GM23338 (cell line): ENCODE measurements around the gene MYO18B. TPM values are rescaled to one million over a fixed set of nuclear protein-coding genes. Genes with fewer than 3 reads are reported as not detected.

Experiments
- ATAC-seq: fragments of 200-7000 bp; cut with Tn5 transposase; 3 replicates; pipeline ENCODE4 v1.9.1; 2020
- DNase-seq: peaks from one replicate; pipeline ENCODE4 v3.0.0-alpha.2; 2015; ENCODE audit warnings: low spot score
- H2AFZ ChIP-seq: fragments of 200-600 bp; sonication (generic); 2 replicates; pipeline ENCODE4 v1.8.0; 2016; ENCODE audit warnings: antibody characterized with exemption, mild to moderate bottlenecking, moderate library complexity
- H3F3A ChIP-seq: fragments of 200-600 bp; sonication (generic); replicated peaks from 2 replicates; pipeline ENCODE4 v1.8.0; 2017; ENCODE audit warnings: antibody characterized with exemption, mixed run types, low read depth
- H3K27ac ChIP-seq: fragments of 200-600 bp; sonication (generic); 2 replicates; pipeline ENCODE4 v1.6.1; 2016; ENCODE audit warnings: low read depth
- H3K27me3 ChIP-seq: fragments of 200-600 bp; sonication (generic); 2 replicates; pipeline ENCODE4 v1.8.0; 2016; ENCODE audit warnings: mild to moderate bottlenecking, mixed run types, moderate library complexity; ENCODE audit not compliant: insufficient read depth
- H3K36me3 ChIP-seq: fragments of 200-600 bp; sonication (generic); 2 replicates; pipeline ENCODE4 v1.8.0; 2016; ENCODE audit warnings: mild to moderate bottlenecking; ENCODE audit not compliant: insufficient read depth
- H3K4me1 ChIP-seq: fragments of 200-600 bp; sonication (generic); 2 replicates; pipeline ENCODE4 v1.8.0; 2016; ENCODE audit warnings: mild to moderate bottlenecking, moderate library complexity; ENCODE audit not compliant: insufficient read depth
- H3K4me2 ChIP-seq: fragments of 200-600 bp; sonication (generic); 2 replicates; pipeline ENCODE4 v1.7.1; 2017; ENCODE audit warnings: mixed run types
- H3K4me3 ChIP-seq: fragments of 200-600 bp; sonication (generic); 2 replicates; pipeline ENCODE4 v1.6.1; 2016; ENCODE audit warnings: mixed run types
- H3K79me2 ChIP-seq: fragments of 200-600 bp; sonication (generic); replicated peaks from 2 replicates; pipeline ENCODE4 v1.8.0; 2017; ENCODE audit warnings: mild to moderate bottlenecking; ENCODE audit not compliant: insufficient read depth
- H3K9me2 ChIP-seq: fragments of 200-600 bp; sonication (generic); 2 replicates; pipeline ENCODE4 v1.8.0; 2017; ENCODE audit not compliant: insufficient read depth
- H4K20me1 ChIP-seq: fragments of 200-600 bp; sonication (generic); replicated peaks from 2 replicates; pipeline ENCODE4 v1.8.0; 2017; ENCODE audit warnings: mild to moderate bottlenecking; ENCODE audit not compliant: insufficient read depth
- H3K27ac Mint-ChIP-seq: 2 replicates; pipeline ENCODE4 v1.8.0; 2020; ENCODE audit warnings: inconsistent platforms, mild to moderate bottlenecking, moderate library complexity, mixed read lengths
- H3K27me3 Mint-ChIP-seq: 3 replicates; pipeline ENCODE4 v1.8.0; 2022; ENCODE audit warnings: low read depth, mild to moderate bottlenecking, moderate library complexity, mixed read lengths, inconsistent platforms; ENCODE audit not compliant: insufficient read depth, poor library complexity
- H3K36me3 Mint-ChIP-seq: 3 replicates; pipeline ENCODE4 v1.8.0; 2021; ENCODE audit warnings: low read depth, mild to moderate bottlenecking, inconsistent platforms, moderate library complexity, mixed read lengths
- H3K4me1 Mint-ChIP-seq: 3 replicates; pipeline ENCODE4 v1.8.0; 2020; ENCODE audit warnings: mild to moderate bottlenecking, inconsistent platforms, mixed read lengths
- H3K4me3 Mint-ChIP-seq: 3 replicates; pipeline ENCODE4 v1.8.0; 2021; ENCODE audit warnings: moderate library complexity, mild to moderate bottlenecking, inconsistent platforms, mixed read lengths
- H3K9me3 Mint-ChIP-seq: 3 replicates; pipeline ENCODE4 v1.8.0; 2020; ENCODE audit warnings: moderate library complexity, mild to moderate bottlenecking, inconsistent platforms, mixed read lengths
- CREB1 ChIP-seq: fragments of 250-450 bp; sonication (Bioruptor Pico); IDR thresholded peaks from 2 replicates; pipeline ENCODE4 v1.5.0; 2020; ENCODE audit warnings: low read depth, mild to moderate bottlenecking, moderate library complexity
- ETS1 ChIP-seq: IDR thresholded peaks from 2 replicates; pipeline ENCODE4 v1.6.1; 2016; ENCODE audit warnings: antibody characterized with exemption
- EZH2phosphoT487 ChIP-seq: fragments of 200-600 bp; sonication (generic); IDR thresholded peaks from one replicate; pipeline ENCODE4 v1.8.1; 2018; ENCODE audit warnings: antibody characterized with exemption; ENCODE audit not compliant: unreplicated experiment
- JUNB ChIP-seq: IDR thresholded peaks from one replicate; pipeline ENCODE4 v1.6.1; 2016; ENCODE audit warnings: antibody characterized with exemption; ENCODE audit not compliant: unreplicated experiment
- NANOG ChIP-seq: IDR thresholded peaks from 2 replicates; pipeline ENCODE4 v1.6.1; 2016; ENCODE audit warnings: antibody characterized with exemption, borderline replicate concordance
- REST ChIP-seq: IDR thresholded peaks from one replicate; pipeline ENCODE4 v1.6.1; 2018; ENCODE audit warnings: antibody characterized with exemption; ENCODE audit not compliant: unreplicated experiment
- STAT1 ChIP-seq: IDR thresholded peaks from one replicate; pipeline ENCODE4 v1.6.1; 2016; ENCODE audit warnings: antibody characterized with exemption; ENCODE audit not compliant: unreplicated experiment
- ZNF114 ChIP-seq: fragments of 250-450 bp; sonication (Bioruptor Pico); IDR thresholded peaks from 2 replicates; pipeline ENCODE4 v1.5.0; 2020; ENCODE audit warnings: mild to moderate bottlenecking, moderate library complexity
- polyA plus RNA-seq: library from polyadenylated mRNA; unstranded; fragments of >200 nt; fragmentation: Nextera tagmentation; extraction: Ambion mirVana; gene quantifications from 2 replicates; pipeline ENCODE4 v1.2.1, GENCODE V29; 2016
- total RNA-seq: library from RNA; depleted of rRNA; stranded (reverse); fragments of >200 nt; shearing (Covaris generic); gene quantifications from 2 replicates; pipeline ENCODE4 v1.2.3, GENCODE V29; 2014

The MYO18B gene
- total and polyA plus RNA-seq, 2 experiments from 2014 or later: 0.36 to 0.45 TPM

DNA sequence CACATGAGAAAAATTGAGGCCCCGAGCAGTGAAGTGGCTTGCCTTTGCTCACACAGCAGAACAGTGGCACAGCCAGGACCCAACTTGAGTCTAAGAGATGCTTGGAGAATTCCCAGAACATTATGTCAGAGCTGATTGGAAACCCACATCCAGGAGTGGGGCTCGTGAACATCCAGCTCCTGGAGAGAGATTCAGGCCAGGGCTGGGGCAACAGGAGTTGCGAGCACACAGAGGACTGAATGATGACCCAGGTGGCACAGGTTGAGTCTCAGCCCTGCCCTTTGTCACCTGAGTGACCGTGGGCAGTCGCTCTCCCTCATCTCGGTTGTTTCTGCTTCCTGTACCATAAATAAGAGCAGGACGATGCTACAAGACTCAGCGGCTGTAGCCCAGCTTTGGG, 102.6 kb downstream of the MYO18B start:
- Histone ChIP-seq H3K4me1 (no peaks in the 10 kb centered on the region), H4K20me1 (no peaks in the 10 kb centered on the region)

GRCh38 chr22:25845985-25846745, 104.2 kb downstream of the MYO18B start:
- no peaks in the 10 kb centered on the region for H3K36me3 Mint-ChIP-seq
- no peaks in the 10 kb centered on the region for H3K4me1 Mint-ChIP-seq
- no peaks in the 10 kb centered on the region for H3K27me3 ChIP-seq
- no peaks in the 10 kb centered on the region for H3K79me2 ChIP-seq
- H3K4me3 Mint-ChIP-seq: no peak overlapping the region
- H3K4me3 ChIP-seq: no peak overlapping the region
- no peak for DNase-seq
- H4K20me1 ChIP-seq: no peaks in the 10 kb centered on the region
- no peaks in the 10 kb centered on the region for H3F3A ChIP-seq
- no peak overlapping the region for H3K27ac Mint-ChIP-seq
- no peaks in the 10 kb centered on the region for H3K4me1 ChIP-seq
- no peaks in the 10 kb centered on the region for H3K9me2 ChIP-seq
- no peak overlapping the region for H3K27ac ChIP-seq
- H3K36me3 ChIP-seq: no peaks in the 10 kb centered on the region
- ATAC-seq: no peak
- peaks cover 8% of the 10 kb centered on the region for H3K27me3 Mint-ChIP-seq
- no peak overlapping the region for H2AFZ ChIP-seq
- no peaks in the 10 kb centered on the region for H3K9me3 Mint-ChIP-seq
- no peak overlapping the region for H3K4me2 ChIP-seq
- no peak for TF ChIP-seq STAT1
- no peak for TF ChIP-seq EZH2phosphoT487
- TF ChIP-seq NANOG: no peak
- TF ChIP-seq ZNF114: no peak
- no peak for TF ChIP-seq REST
- no peak for TF ChIP-seq ETS1

More for the DNA sequence above, 102.6 kb downstream of the MYO18B start:
- Histone ChIP-seq H3K36me3 (no peaks in the 10 kb centered on the region), H3K27me3 (no peaks in the 10 kb centered on the region), H3K4me3 (no peak overlapping the region), H3K9me2 (no peaks in the 10 kb centered on the region), H3K79me2 (no peaks in the 10 kb centered on the region), H3K4me2 (no peak overlapping the region), H2AFZ (no peak overlapping the region), H3F3A (no peaks in the 10 kb centered on the region), H3K27ac (no peak overlapping the region)
- no peaks in the 10 kb centered on the region for H3K9me3 Mint-ChIP-seq
- no peak overlapping the region for H3K27ac Mint-ChIP-seq
- H3K36me3 Mint-ChIP-seq: no peaks in the 10 kb centered on the region
- no peak for ATAC-seq
- no peak overlapping the region for H3K4me3 Mint-ChIP-seq
- H3K4me1 Mint-ChIP-seq: no peaks in the 10 kb centered on the region
- no peak for TF ChIP-seq EZH2phosphoT487
- no peak for TF ChIP-seq JUNB
- TF ChIP-seq CREB1 (CRISPR knock-in tag): no peak
- TF ChIP-seq REST: no peak
- TF ChIP-seq STAT1: no peak
- TF ChIP-seq ETS1: no peak
- peaks cover 8% of the 10 kb centered on the region for H3K27me3 Mint-ChIP-seq
- DNase-seq: no peak
